ENCODE results near the gene ABHD1.

Gene ABHD1

DNA sequence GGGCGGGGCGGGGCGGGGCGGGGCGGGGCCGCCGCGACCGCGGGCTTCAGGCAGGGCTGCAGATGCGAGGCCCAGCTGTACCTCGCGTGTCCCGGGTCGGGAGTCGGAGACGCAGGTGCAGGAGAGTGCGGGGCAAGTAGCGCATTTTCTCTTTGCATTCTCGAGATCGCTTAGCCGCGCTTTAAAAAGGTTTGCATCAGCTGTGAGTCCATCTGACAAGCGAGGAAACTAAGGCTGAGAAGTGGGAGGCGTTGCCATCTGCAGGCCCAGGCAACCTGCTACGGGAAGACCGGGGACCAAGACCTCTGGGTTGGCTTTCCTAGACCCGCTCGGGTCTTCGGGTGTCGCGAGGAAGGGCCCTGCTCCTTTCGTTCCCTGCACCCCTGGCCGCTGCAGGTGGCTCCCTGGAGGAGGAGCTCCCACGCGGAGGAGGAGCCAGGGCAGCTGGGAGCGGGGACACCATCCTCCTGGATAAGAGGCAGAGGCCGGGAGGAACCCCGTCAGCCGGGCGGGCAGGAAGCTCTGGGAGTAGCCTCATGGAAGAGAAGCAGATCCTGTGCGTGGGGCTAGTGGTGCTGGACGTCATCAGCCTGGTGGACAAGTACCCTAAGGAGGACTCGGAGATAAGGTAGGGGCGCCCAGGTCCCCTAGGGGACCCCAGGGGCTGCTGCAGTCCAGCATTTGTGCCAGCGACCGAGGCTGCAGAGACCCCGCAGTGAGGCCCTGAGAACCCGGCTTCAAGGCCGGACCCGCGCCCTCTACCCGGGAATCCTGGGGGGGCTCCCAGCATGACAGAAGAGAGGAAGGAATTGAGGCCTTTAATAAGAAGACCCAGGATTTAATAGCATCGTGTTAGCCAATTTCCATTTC is 36.7 kb upstream of the ABHD1 start, which contains the start of gene KHK (continued):
- TF ChIP-seq, protein P1, sequence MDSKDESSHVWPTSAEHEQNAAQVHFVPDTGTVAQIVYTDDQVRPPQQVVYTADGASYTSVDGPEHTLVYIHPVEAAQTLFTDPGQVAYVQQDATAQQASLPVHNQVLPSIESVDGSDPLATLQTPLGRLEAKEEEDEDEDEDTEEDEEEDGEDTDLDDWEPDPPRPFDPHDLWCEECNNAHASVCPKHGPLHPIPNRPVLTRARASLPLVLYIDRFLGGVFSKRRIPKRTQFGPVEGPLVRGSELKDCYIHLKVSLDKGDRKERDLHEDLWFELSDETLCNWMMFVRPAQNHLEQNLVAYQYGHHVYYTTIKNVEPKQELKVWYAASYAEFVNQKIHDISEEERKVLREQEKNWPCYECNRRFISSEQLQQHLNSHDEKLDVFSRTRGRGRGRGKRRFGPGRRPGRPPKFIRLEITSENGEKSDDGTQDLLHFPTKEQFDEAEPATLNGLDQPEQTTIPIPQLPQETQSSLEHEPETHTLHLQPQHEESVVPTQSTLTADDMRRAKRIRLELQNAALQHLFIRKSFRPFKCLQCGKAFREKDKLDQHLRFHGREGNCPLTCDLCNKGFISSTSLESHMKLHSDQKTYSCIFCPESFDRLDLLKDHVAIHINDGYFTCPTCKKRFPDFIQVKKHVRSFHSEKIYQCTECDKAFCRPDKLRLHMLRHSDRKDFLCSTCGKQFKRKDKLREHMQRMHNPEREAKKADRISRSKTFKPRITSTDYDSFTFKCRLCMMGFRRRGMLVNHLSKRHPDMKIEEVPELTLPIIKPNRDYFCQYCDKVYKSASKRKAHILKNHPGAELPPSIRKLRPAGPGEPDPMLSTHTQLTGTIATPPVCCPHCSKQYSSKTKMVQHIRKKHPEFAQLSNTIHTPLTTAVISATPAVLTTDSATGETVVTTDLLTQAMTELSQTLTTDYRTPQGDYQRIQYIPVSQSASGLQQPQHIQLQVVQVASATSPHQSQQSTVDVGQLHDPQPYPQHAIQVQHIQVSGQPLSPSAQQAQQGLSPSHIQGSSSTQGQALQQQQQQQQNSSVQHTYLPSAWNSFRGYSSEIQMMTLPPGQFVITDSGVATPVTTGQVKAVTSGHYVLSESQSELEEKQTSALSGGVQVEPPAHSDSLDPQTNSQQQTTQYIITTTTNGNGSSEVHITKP (tag by site-specific recombination; IDR thresholded peaks at IDR 0.05): no peak
- TF ChIP-seq, protein P2, sequence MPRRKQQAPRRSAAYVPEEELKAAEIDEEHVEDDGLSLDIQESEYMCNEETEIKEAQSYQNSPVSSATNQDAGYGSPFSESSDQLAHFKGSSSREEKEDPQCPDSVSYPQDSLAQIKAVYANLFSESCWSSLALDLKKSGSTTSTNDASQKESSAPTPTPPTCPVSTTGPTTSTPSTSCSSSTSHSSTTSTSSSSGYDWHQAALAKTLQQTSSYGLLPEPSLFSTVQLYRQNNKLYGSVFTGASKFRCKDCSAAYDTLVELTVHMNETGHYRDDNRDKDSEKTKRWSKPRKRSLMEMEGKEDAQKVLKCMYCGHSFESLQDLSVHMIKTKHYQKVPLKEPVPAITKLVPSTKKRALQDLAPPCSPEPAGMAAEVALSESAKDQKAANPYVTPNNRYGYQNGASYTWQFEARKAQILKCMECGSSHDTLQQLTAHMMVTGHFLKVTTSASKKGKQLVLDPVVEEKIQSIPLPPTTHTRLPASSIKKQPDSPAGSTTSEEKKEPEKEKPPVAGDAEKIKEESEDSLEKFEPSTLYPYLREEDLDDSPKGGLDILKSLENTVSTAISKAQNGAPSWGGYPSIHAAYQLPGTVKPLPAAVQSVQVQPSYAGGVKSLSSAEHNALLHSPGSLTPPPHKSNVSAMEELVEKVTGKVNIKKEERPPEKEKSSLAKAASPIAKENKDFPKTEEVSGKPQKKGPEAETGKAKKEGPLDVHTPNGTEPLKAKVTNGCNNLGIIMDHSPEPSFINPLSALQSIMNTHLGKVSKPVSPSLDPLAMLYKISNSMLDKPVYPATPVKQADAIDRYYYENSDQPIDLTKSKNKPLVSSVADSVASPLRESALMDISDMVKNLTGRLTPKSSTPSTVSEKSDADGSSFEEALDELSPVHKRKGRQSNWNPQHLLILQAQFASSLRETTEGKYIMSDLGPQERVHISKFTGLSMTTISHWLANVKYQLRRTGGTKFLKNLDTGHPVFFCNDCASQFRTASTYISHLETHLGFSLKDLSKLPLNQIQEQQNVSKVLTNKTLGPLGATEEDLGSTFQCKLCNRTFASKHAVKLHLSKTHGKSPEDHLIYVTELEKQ (tag by site-specific recombination; IDR thresholded peaks at IDR 0.05; ENCODE audit: borderline replicate concordance): no peak
- TF ChIP-seq BCL11B (tag by site-specific recombination; IDR thresholded peaks at IDR 0.05; ENCODE audit: low read depth) (no peak), RBAK (tag by site-specific recombination; IDR thresholded peaks at IDR 0.05) (no peak), ZNF510 (tag by site-specific recombination; IDR thresholded peaks at IDR 0.05; ENCODE audit: insufficient replicate concordance) (no peak), ZFP37 (tag by site-specific recombination; IDR thresholded peaks at IDR 0.05) (no peak), SP2 (tag by site-specific recombination; IDR thresholded peaks at IDR 0.05) (peak; percentile 27; the same call in 1 of the 2 replicates), ZNF391 (tag by site-specific recombination; IDR thresholded peaks at IDR 0.05; ENCODE audit: borderline replicate concordance, low read depth) (no peak), ZFP3 (tag by site-specific recombination; IDR thresholded peaks at IDR 0.05; ENCODE audit: low read depth) (no peak), ZNF324 (tag by site-specific recombination; IDR thresholded peaks at IDR 0.05) (no peak), ZNF776 (tag by site-specific recombination; IDR thresholded peaks at IDR 0.05; ENCODE audit: borderline replicate concordance) (no peak), TRIM28 (IDR thresholded peaks at IDR 0.05; ENCODE audit: borderline replicate concordance, low read length) (no peak), GLIS2 (tag by site-specific recombination; IDR thresholded peaks at IDR 0.05) (peak; percentile 58), SP7 (tag by site-specific recombination; IDR thresholded peaks at IDR 0.05) (no peak)
- TF ChIP-seq, protein P3, sequence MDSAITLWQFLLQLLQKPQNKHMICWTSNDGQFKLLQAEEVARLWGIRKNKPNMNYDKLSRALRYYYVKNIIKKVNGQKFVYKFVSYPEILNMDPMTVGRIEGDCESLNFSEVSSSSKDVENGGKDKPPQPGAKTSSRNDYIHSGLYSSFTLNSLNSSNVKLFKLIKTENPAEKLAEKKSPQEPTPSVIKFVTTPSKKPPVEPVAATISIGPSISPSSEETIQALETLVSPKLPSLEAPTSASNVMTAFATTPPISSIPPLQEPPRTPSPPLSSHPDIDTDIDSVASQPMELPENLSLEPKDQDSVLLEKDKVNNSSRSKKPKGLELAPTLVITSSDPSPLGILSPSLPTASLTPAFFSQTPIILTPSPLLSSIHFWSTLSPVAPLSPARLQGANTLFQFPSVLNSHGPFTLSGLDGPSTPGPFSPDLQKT (IDR thresholded peaks at IDR 0.05; ENCODE audit: borderline replicate concordance, low read depth, low read length): no peak
- TF ChIP-seq, protein P4, sequence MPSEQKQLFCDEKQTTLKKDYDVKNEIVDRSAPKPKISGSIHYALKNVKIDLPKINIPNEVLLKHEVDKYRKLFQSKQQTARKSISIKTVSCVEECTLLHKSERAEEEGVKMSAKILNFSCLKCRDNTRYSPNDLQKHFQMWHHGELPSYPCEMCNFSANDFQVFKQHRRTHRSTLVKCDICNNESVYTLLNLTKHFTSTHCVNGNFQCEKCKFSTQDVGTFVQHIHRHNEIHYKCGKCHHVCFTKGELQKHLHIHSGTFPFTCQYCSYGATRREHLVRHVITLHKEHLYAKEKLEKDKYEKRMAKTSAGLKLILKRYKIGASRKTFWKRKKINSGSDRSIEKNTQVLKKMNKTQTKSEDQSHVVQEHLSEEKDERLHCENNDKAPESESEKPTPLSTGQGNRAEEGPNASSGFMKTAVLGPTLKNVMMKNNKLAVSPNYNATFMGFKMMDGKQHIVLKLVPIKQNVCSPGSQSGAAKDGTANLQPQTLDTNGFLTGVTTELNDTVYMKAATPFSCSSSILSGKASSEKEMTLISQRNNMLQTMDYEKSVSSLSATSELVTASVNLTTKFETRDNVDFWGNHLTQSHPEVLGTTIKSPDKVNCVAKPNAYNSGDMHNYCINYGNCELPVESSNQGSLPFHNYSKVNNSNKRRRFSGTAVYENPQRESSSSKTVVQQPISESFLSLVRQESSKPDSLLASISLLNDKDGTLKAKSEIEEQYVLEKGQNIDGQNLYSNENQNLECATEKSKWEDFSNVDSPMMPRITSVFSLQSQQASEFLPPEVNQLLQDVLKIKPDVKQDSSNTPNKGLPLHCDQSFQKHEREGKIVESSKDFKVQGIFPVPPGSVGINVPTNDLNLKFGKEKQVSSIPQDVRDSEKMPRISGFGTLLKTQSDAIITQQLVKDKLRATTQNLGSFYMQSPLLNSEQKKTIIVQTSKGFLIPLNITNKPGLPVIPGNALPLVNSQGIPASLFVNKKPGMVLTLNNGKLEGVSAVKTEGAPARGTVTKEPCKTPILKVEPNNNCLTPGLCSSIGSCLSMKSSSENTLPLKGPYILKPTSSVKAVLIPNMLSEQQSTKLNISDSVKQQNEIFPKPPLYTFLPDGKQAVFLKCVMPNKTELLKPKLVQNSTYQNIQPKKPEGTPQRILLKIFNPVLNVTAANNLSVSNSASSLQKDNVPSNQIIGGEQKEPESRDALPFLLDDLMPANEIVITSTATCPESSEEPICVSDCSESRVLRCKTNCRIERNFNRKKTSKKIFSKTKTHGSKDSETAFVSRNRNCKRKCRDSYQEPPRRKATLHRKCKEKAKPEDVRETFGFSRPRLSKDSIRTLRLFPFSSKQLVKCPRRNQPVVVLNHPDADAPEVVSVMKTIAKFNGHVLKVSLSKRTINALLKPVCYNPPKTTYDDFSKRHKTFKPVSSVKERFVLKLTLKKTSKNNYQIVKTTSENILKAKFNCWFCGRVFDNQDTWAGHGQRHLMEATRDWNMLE (tag by site-specific recombination; conservative IDR thresholded peaks at IDR 0.05; ENCODE audit: low read depth): no peak
- TF ChIP-seq, protein P5, sequence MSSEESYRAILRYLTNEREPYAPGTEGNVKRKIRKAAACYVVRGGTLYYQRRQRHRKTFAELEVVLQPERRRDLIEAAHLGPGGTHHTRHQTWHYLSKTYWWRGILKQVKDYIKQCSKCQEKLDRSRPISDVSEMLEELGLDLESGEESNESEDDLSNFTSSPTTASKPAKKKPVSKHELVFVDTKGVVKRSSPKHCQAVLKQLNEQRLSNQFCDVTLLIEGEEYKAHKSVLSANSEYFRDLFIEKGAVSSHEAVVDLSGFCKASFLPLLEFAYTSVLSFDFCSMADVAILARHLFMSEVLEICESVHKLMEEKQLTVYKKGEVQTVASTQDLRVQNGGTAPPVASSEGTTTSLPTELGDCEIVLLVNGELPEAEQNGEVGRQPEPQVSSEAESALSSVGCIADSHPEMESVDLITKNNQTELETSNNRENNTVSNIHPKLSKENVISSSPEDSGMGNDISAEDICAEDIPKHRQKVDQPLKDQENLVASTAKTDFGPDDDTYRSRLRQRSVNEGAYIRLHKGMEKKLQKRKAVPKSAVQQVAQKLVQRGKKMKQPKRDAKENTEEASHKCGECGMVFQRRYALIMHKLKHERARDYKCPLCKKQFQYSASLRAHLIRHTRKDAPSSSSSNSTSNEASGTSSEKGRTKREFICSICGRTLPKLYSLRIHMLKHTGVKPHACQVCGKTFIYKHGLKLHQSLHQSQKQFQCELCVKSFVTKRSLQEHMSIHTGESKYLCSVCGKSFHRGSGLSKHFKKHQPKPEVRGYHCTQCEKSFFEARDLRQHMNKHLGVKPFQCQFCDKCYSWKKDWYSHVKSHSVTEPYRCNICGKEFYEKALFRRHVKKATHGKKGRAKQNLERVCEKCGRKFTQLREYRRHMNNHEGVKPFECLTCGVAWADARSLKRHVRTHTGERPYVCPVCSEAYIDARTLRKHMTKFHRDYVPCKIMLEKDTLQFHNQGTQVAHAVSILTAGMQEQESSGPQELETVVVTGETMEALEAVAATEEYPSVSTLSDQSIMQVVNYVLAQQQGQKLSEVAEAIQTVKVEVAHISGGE (tag by site-specific recombination; conservative IDR thresholded peaks at IDR 0.05; ENCODE audit: low read depth): 0 out of 2 replicates have a peak, but pooled peaks have one; percentile 12
- TF ChIP-seq, protein P6, sequence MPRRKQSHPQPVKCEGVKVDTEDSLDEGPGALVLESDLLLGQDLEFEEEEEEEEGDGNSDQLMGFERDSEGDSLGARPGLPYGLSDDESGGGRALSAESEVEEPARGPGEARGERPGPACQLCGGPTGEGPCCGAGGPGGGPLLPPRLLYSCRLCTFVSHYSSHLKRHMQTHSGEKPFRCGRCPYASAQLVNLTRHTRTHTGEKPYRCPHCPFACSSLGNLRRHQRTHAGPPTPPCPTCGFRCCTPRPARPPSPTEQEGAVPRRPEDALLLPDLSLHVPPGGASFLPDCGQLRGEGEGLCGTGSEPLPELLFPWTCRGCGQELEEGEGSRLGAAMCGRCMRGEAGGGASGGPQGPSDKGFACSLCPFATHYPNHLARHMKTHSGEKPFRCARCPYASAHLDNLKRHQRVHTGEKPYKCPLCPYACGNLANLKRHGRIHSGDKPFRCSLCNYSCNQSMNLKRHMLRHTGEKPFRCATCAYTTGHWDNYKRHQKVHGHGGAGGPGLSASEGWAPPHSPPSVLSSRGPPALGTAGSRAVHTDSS (tag by site-specific recombination; IDR thresholded peaks at IDR 0.05): no peak

Measured in HEK293 (cell line).